HG03378 (cell line): ENCODE results near the gene STX2.
A peak's percentile ranks its signal among the peaks of the same experiment; 100 is the strongest.
"Not testable (repeated sequence)": the region's sequence is repeated elsewhere in the genome, so short reads cannot be mapped to it uniquely, and the experiment has no call there.

ENCODE experiments used
- ATAC-seq: cut with Tn5 transposase; IDR thresholded peaks from one replicate; pipeline ENCODE4 v1.9.1; 2021; ENCODE audit warnings: mild to moderate bottlenecking, moderate library complexity; ENCODE audit not compliant: unreplicated experiment

Gene STX2

GRCh38 chr12:130870442-130871285, 31.6 kb upstream of the STX2 start:
- ATAC-seq = peak; percentile 76

GRCh38 chr12:130868412-130868811, 29.4 kb upstream of the STX2 start:
- ATAC-seq = no peak

- no peak for ATAC-seq
Measured at GRCh38 chr12:130863298-130863697, 24.2 kb upstream of the STX2 start.

GRCh38 chr12:130862771-130863170, 23.7 kb upstream of the STX2 start:
- not testable (repeated sequence) for ATAC-seq

- no peak for ATAC-seq
Measured at GRCh38 chr12:130862161-130862560, 23.1 kb upstream of the STX2 start.

- ATAC-seq = no peak
Measured at GRCh38 chr12:130860311-130860710, 21.3 kb upstream of the STX2 start.

GRCh38 chr12:130859161-130859560, 20.1 kb upstream of the STX2 start:
- ATAC-seq = no peak

GRCh38 chr12:130858084-130858483, 19.0 kb upstream of the STX2 start:
- ATAC-seq = no peak

GRCh38 chr12:130856088-130856487, 17.0 kb upstream of the STX2 start:
- no peak for ATAC-seq

- no peak for ATAC-seq
Measured at GRCh38 chr12:130850418-130851021, 11.5 kb upstream of the STX2 start.

- ATAC-seq = no peak
Measured at GRCh38 chr12:130849561-130850417, 10.7 kb upstream of the STX2 start.

- not testable (repeated sequence) for ATAC-seq
Measured at GRCh38 chr12:130848785-130849305, 9.8 kb upstream of the STX2 start.

GRCh38 chr12:130848105-130848504, 9.1 kb upstream of the STX2 start:
- not testable (repeated sequence) for ATAC-seq

- no peak for ATAC-seq
Measured at GRCh38 chr12:130847112-130847511, 8.1 kb upstream of the STX2 start.

- ATAC-seq = no peak
Measured at GRCh38 chr12:130846369-130846768, 7.3 kb upstream of the STX2 start.

GRCh38 chr12:130839770-130840404, 837 bp upstream of the STX2 start:
- no peak for ATAC-seq

- ATAC-seq = no peak
Measured at GRCh38 chr12:130838284-130838950, 633 bp downstream of the STX2 start.

- ATAC-seq = no peak
Measured at GRCh38 chr12:130835436-130835835, 3.6 kb downstream of the STX2 start.

GRCh38 chr12:130835011-130835410, 4.0 kb downstream of the STX2 start:
- ATAC-seq = no peak

- ATAC-seq = no peak
Measured at GRCh38 chr12:130832561-130833209, 6.4 kb downstream of the STX2 start.
